ENCODE results near the gene ANAPC10. TPM values are rescaled to one million over a fixed set of nuclear protein-coding genes. Genes with fewer than 3 reads are reported as not detected.

ANAPC10 gene, protein sequence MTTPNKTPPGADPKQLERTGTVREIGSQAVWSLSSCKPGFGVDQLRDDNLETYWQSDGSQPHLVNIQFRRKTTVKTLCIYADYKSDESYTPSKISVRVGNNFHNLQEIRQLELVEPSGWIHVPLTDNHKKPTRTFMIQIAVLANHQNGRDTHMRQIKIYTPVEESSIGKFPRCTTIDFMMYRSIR
- total RNA-seq: 22.2 and 30.4 TPM in 2 replicates

DNA sequence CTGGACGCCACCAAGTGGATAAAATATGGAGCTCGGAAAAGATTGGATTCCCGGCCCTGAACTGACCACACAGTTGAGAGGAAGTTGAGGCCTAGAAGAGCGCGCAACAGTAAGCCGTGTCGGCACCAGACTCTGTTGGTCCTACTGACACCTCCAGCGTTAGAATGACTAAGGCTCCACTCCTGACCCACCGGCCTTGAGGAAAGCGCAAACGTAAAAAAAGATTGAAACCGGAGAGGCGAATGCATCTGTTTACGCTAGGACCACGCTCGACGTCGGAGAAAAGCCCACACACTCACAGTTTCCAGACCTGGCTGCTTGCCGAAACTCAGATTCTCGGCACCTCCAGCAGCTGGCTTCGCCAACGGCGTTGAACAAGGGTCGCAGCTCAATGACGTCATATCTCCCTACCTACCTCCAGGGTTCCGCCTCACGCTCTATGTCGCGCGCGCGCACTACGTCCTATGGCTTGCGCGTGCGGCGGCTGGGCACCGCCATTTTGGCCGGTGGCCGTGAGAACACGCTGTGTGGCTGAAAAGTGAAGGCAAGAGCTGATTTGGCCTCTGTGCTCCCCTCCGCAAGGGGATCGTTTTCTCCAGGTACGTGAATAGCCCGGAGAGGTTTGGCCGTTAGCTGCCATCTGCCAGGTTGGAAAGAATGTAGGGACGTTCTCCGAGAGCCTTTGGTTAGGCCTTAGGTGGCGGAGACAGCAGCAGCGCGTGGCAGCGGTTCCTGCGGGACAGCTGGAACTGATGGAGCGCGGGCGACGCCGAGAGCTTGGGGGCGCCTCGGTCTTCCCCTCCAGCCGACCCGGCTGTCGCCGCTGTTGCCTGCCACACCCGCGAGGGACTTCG lies at the start of gene ANAPC10, which contains the start of gene ABCE1:
ANAPC10 (minus strand) TSS at position 376 of the 854 bp plus-strand sequence. CDS start 2,097 bp downstream, outside the sequence.
ABCE1 (plus strand) TSS at position 491 of the 854 bp plus-strand sequence. CDS start 6,102 bp downstream, outside the sequence.

Other genes with a start within 250 kb of the ANAPC10 start
- 42.0 and 98.4 TPM in 2 replicates for gene ABCE1, start 115 bp upstream of the ANAPC10 start, total RNA-seq
- gene OTUD4, start 82.4 kb upstream of the ANAPC10 start, total RNA-seq: 15.1 and 19.7 TPM in 2 replicates

Measured in epithelial cell of alveolus of lung (primary cell).